ENCODE results near the gene LCN1.

LCN1 gene

GRCh38 chr9:135565636-135566035, 44.4 kb downstream of the LCN1 start:
- in situ Hi-C loops (cut with HindIII; ENCODE audit: low sequenced_read_pairs): no loop called here

- in situ Hi-C loops (cut with HindIII; ENCODE audit: low sequenced_read_pairs): no loop called here
Measured at GRCh38 chr9:135566552-135566951, 45.3 kb downstream of the LCN1 start.

GRCh38 chr9:135567311-135567710, 46.1 kb downstream of the LCN1 start:
- in situ Hi-C loops (cut with HindIII; ENCODE audit: low sequenced_read_pairs): no loop called here

GRCh38 chr9:135568026-135568425, 46.8 kb downstream of the LCN1 start:
- in situ Hi-C loops (cut with HindIII; ENCODE audit: low sequenced_read_pairs): no loop called here

- in situ Hi-C loops (cut with HindIII; ENCODE audit: low sequenced_read_pairs): no loop called here
Measured at GRCh38 chr9:135570456-135570855, 49.2 kb downstream of the LCN1 start.

GRCh38 chr9:135572233-135572632, 51.0 kb downstream of the LCN1 start:
- in situ Hi-C loops (cut with HindIII; ENCODE audit: low sequenced_read_pairs): no loop called here

- in situ Hi-C loops (cut with HindIII; ENCODE audit: low sequenced_read_pairs): no loop called here
Measured at GRCh38 chr9:135573124-135573523, 51.9 kb downstream of the LCN1 start.

- in situ Hi-C loops (cut with HindIII; ENCODE audit: low sequenced_read_pairs): no loop called here
Measured at GRCh38 chr9:135574331-135574730, 53.1 kb downstream of the LCN1 start.

- in situ Hi-C loops (cut with HindIII; ENCODE audit: low sequenced_read_pairs): no loop called here
Measured at GRCh38 chr9:135574943-135575342, 53.7 kb downstream of the LCN1 start.

Measured in DLD1 (cell line).